GM19463 (cell line): Measurements from ENCODE around the gene IHH.

Experiments used
- ATAC-seq: cut with Tn5 transposase; IDR thresholded peaks from one replicate; pipeline ENCODE4 v1.9.1; 2021; ENCODE audit warnings: mild to moderate bottlenecking, moderate library complexity; ENCODE audit not compliant: unreplicated experiment

The IHH gene

DNA sequence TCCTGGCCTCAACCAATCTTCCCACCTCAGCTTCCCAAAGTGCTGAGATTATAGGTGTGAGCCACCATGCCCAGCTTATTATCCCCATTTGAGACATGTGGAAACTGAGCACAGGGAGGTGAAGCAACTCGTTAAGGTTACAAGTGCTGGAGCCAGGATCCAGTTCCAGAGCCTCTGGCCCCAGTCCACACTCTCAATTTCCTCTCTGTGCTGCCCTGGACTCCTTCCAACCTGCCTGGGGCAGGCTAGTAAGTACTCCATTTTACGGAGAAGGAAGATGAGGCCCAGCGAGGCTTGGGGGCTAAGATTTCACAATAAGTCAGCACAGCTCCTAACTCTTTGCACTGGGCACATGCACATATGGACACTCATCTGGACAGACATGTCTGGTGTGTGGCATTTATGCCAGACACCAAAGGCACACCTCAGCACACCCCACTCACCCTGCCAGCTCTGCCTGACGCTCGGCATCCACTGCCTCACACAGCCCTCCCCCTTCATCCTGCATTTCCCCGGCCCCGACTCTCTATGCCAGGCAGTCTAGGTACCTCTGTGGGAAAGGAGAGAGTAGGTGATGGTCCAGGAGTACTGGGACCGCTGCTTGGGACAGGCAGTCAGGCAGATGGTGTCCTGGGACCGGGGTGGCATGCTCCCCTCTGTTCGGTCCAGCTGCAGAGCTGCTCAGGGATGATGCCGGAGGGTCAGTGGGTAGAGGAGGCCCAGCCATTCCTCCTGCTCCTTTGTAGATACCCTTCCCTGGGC, 39.9 kb downstream of the IHH start:
- ATAC-seq = no peak

DNA sequence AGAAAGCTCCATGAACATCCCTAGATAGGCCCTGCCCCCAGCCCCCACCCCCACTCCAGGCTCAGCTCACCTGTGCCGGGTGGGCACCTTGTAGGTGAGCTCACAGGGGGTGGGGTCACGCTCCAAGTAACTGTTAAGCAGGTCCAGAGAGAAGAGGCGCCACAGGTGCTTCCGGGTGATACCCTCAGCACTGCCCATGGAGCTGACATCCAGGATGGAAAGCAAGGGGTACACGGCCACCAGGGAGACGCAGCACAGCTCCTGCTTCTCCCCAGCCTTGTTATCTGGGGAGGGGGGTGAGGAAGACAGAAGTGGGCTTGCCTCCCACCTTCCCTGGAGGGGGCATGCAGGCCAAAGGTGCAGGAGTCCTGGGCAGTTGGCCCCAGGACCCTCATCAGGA, 41.3 kb downstream of the IHH start:
- no peak for ATAC-seq

DNA sequence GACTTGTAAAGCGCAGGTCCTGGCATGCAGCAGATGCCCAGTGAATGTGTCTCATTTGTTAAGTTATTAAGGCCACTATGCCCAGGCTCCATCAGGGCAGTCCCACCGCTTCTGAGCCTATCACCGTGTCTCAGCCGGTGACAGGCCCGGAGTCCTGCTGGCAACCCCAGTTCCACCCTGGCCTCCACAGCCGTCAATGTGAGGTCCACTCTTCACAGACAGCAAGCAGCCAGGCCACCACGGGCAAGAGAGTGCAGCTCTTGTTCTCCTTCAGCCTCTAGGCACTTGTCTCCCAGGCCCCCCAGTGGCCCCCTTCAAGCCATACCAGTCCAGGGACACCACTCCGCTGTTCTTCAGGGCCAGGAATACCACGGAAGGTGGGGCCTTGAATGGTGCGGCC, 42.0 kb downstream of the IHH start:
- no peak for ATAC-seq

DNA sequence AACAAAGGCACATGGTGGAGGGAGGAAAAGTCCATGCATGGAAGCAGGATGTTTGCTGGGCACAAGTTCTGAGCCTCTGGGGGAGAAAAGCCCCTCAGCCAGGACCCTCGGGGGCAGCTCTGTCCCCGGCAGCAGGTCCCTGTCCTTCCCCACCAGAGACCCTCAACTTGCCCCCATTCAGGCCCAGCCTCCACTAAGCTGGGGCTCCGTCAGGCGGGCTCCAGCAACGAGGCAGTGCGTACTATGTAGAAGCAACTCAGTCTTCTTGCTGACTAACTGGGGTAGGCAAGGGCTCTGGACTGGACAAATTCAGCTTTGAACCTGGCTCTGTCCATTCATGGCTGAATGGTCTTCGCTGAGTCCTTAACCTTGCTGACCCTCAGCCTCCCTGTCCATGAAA, 42.4 kb downstream of the IHH start:
- no peak for ATAC-seq

DNA sequence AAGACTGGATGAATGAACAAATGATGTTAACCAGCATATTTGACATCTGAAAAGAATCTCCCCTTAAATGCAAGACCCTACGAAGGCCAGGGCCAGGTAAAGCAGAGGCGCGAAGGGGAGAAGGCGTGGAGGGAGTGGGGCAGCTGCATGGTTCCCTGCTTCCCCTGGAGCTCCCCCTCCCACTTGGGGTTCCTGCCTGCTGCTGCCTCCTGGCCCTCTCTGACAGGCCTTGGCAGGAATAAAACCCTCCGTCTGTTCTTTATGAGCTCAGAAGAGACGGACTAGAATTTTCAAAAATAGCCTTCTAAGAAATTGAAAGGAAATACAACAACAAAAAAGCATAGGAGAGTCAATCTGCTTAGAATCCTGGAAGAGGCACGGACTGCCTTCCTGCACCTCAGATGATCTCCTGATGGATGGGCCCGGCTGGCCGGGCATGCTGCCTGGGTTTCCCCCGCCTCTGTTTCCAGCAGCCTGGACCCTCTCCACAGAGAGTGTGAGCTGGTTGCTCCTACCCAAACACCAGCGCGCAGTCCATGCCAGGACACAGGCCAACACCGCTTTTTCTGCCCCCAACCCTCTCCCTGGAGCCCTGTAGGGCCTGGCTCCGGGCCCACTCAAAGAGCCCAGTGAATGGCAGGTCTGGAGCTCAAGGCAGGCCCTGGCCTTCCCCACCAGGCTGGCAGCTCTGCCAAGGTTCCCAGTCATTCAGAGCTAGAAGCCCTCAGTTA, 43.4 kb downstream of the IHH start:
- ATAC-seq = no peak

DNA sequence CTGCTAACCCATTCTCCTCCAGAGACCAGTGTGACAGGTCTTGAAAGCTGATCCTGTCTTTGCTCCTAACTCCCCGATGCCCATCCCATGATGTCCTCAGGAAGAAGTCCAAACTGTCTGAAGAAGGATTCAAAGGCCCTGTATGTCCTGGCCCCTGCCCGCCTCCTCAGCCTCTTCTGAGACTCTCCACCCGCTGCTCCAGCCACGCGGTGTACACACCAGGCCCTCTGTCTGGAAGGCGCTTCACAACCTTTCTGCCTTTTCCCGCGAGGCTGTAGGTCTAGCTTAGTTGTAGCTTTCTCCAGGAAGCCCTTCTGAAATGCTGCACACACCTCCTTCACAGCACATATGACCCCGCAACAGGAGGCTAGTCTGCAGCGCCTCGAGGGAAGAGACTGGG, 44.0 kb downstream of the IHH start:
- ATAC-seq = no peak

DNA sequence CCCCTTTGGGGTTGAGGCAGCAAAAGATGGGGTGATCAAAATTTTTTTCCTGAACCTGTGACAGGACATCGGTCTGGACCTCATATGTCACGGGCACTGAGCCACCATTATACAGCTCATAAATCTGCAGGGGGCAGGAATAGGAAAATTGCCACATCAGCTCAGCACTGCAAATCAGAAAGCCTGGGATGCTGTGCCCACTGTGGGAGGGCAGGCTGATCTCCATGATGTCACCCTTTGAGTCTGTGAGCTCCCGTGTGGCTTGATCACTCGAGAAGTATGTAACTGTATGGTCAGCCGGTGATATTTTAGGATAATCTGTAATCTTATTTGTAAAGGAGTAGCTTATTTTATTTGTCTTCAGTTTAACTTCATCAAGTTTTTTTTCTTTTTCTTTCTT, 49.8 kb downstream of the IHH start:
- no peak for ATAC-seq

DNA sequence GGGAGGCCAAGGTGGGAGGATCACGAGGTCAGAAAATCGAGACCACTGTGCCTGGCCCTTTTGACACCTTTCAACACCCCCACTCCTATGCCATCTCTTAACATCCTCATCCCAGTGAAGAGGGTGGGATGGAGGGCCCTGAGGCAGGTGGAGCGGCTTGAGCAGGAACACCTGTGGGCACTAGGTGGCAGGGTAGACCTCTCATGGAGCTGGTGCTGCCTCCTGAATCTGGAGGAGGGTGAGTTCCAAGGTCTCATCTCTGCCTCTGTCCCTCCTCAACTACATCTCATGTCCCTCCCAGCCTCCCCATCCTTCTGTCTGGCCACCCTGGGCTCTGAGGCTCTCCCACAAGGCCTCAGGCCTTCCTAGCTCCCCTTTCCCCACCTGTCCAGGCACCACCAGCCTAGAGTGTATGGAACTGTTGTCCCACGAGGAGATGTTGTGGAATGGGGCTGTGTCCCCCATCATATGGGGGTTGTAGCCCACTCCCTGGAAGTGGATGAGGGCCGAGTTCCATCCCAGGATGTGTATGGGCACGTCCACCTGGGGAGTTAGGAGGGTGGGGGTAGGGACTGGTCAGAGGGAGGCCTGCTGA, 50.5 kb downstream of the IHH start:
- no peak for ATAC-seq

DNA sequence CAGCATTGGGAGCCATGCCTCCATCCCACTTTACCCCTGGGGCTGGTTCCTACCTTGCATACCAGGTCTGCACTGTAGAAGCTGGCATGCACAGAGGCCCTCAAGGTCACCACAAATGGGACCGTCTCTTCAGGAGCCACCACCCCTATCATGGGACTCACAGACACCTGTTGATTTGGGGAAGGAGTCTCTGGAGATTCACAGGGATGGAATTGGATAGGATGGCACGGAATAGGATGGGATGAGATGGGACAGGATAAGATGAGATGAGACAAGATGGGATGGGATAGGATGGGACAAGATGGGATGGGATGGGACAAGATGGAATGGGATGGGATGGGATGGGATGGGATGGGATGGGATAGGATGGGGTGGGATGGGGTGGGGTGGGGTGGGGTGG, 51.4 kb downstream of the IHH start:
- ATAC-seq = no peak
